PC-3 (cell line): ENCODE results near the gene DHRS1. TPM values are rescaled to one million over a fixed set of nuclear protein-coding genes. Genes with fewer than 3 reads are reported as not detected.
A peak's percentile ranks its signal among the peaks of the same experiment; 100 is the strongest.

Source experiments
- ATAC-seq: fragments of 200-7000 bp; cut with Tn5 transposase; 2 replicates; pipeline ENCODE4 v1.9.1; 2020; ENCODE audit warnings: mild to moderate bottlenecking, moderate library complexity
- Bru-seq: library from RNA; stranded (reverse); fragments of 400-500 nt; gene quantifications from one replicate; lab custom pipeline; 2021; lab: Mats Ljungman, UMichigan
- BruChase-seq, 2 experiments: library from RNA; stranded (reverse); fragments of 400-500 nt; gene quantifications; one replicate each; lab custom pipeline; 2021; lab: Mats Ljungman, UMichigan
- BruUV-seq: library from RNA; stranded (reverse); fragments of 400-500 nt; replicated peaks from 2 replicates; lab custom pipeline; 2021; lab: Mats Ljungman, UMichigan
- CTCF ChIA-PET: fragments of 300-600 bp; sonication (Branson Sonifier 250); formaldehyde crosslinking; loops from one replicate; lab custom pipeline; 2022; ENCODE audit warnings: antibody characterized with exemption; lab: Charles Lee
- POLR2A ChIA-PET: fragments of 300-600 bp; sonication (Branson Sonifier 250); formaldehyde crosslinking; loops from one replicate; lab custom pipeline; 2022; ENCODE audit warnings: antibody characterized with exemption; ENCODE audit not compliant: unreplicated experiment; lab: Charles Lee
- DNase-seq: peaks from one replicate; pipeline ENCODE4 v3.0.0-alpha.2; 2015
- H2AFZ ChIP-seq: fragments of 300-600 bp; sonication (generic); 2 replicates; pipeline ENCODE4 v1.6.0; 2016; ENCODE audit warnings: antibody characterized with exemption, low read length
- H3F3A ChIP-seq: fragments of 300-600 bp; sonication (generic); one replicate; pipeline ENCODE4 v1.6.0; 2017; ENCODE audit warnings: antibody characterized with exemption, low read length, control low read depth, mild to moderate bottlenecking; ENCODE audit not compliant: unreplicated experiment
- H3K27ac ChIP-seq: fragments of 300-600 bp; sonication (generic); 2 replicates; pipeline ENCODE4 v1.5.1; 2016; ENCODE audit warnings: mild to moderate bottlenecking, low read length
- H3K27me3 ChIP-seq: fragments of 300-600 bp; sonication (generic); 2 replicates; pipeline ENCODE4 v1.6.1; 2016; ENCODE audit warnings: low read length, mixed read lengths
- H3K36me3 ChIP-seq: fragments of 300-600 bp; sonication (generic); 2 replicates; pipeline ENCODE4 v1.6.1; 2016; ENCODE audit warnings: low read depth, mixed run types, low read length, mixed read lengths
- H3K4me1 ChIP-seq: fragments of 300-600 bp; sonication (generic); 2 replicates; pipeline ENCODE4 v1.5.1; 2016; ENCODE audit warnings: low read length; ENCODE audit not compliant: insufficient read depth
- H3K4me2 ChIP-seq: fragments of 300-600 bp; sonication (generic); 2 replicates; pipeline ENCODE4 v1.6.0; 2016; ENCODE audit warnings: low read length
- H3K4me3 ChIP-seq: fragments of 300-600 bp; sonication (generic); 2 replicates; pipeline ENCODE4 v1.5.1; 2016; ENCODE audit warnings: mild to moderate bottlenecking, low read length, mixed read lengths
- H3K79me2 ChIP-seq: fragments of 300-600 bp; sonication (generic); 2 replicates; pipeline ENCODE4 v1.6.1; 2017; ENCODE audit warnings: low read length, mixed read lengths
- H3K9ac ChIP-seq: fragments of 300-600 bp; sonication (generic); 2 replicates; pipeline ENCODE4 v1.6.0; 2016; ENCODE audit warnings: mild to moderate bottlenecking, low read length
- H3K9me2 ChIP-seq: fragments of 300-600 bp; sonication (generic); replicated peaks from 2 replicates; pipeline ENCODE4 v1.6.1; 2016; ENCODE audit warnings: mixed run types, low read length, mixed read lengths
- H3K9me3 ChIP-seq: fragments of 300-600 bp; sonication (generic); 2 replicates; pipeline ENCODE4 v1.6.1; 2016; ENCODE audit warnings: low read length, mixed read lengths
- H4K20me1 ChIP-seq: fragments of 300-600 bp; sonication (generic); 2 replicates; pipeline ENCODE4 v1.6.1; 2016; ENCODE audit warnings: low read length, mixed read lengths
- EZH2 ChIP-seq: fragments of 300-600 bp; sonication (generic); IDR thresholded peaks from one replicate; pipeline ENCODE4 v1.6.1; 2017; ENCODE audit warnings: antibody characterized with exemption, mild to moderate bottlenecking, low read length; ENCODE audit not compliant: unreplicated experiment
- EZH2phosphoT487 ChIP-seq: fragments of 300-600 bp; sonication (generic); IDR thresholded peaks from 2 replicates; pipeline ENCODE4 v1.6.1; 2018; ENCODE audit warnings: mild to moderate bottlenecking, antibody characterized with exemption, low read length, borderline replicate concordance
- intact Hi-C: fragments of 100-400 bp; cut with micrococcal nuclease; formaldehyde crosslinking; loops from 2 replicates; pipeline ENCODE4 v1.9.0; 2023
- long read RNA-seq: library from polyadenylated mRNA; unstranded; transcript quantifications from one replicate; pipeline ENCODE4 v2.0.0, GENCODE V29; 2021; ENCODE audit not compliant: unreplicated experiment
- total RNA-seq: library from RNA; depleted of rRNA; stranded (reverse); fragments of >200 nt; gene quantifications from 2 replicates; pipeline ENCODE4 v1.2.3, GENCODE V29; 2014; rRNA removed
- TF ChIP-seq, protein P1 (sequence below): fragments of 300-600 bp; sonication (generic); conservative IDR thresholded peaks from 2 replicates; pipeline ENCODE4 v1.5.1; 2017; ENCODE audit warnings: antibody characterized with exemption, low read depth, mild to moderate bottlenecking, low read length

DHRS1 gene
- total RNA-seq, result 15.8 and 15.9 TPM in 2 replicates
- Bru-seq, nascent RNA, result percentile 78 among the genes with signal in this experiment
- percentile 76 among the genes with signal in this experiment for BruChase-seq, experiment 1, labeled RNA remaining after a 6-hour chase
- BruChase-seq, experiment 2, labeled RNA remaining after a 2-hour chase, result percentile 85 among the genes with signal in this experiment
- long read RNA-seq, transcript DHRS1-201 (9 exons, 1,480 nt), result minor isoform, 35 of 130 reads
- long read RNA-seq, transcript DHRS1-205 (1 exons, 528 nt), result major isoform, 67 of 130 reads
- long read RNA-seq, partial matches to known transcripts, result 4 of 130 reads
- long read RNA-seq, other reads (novel, unspliced or antisense), result 16 of 130 reads

DNA sequence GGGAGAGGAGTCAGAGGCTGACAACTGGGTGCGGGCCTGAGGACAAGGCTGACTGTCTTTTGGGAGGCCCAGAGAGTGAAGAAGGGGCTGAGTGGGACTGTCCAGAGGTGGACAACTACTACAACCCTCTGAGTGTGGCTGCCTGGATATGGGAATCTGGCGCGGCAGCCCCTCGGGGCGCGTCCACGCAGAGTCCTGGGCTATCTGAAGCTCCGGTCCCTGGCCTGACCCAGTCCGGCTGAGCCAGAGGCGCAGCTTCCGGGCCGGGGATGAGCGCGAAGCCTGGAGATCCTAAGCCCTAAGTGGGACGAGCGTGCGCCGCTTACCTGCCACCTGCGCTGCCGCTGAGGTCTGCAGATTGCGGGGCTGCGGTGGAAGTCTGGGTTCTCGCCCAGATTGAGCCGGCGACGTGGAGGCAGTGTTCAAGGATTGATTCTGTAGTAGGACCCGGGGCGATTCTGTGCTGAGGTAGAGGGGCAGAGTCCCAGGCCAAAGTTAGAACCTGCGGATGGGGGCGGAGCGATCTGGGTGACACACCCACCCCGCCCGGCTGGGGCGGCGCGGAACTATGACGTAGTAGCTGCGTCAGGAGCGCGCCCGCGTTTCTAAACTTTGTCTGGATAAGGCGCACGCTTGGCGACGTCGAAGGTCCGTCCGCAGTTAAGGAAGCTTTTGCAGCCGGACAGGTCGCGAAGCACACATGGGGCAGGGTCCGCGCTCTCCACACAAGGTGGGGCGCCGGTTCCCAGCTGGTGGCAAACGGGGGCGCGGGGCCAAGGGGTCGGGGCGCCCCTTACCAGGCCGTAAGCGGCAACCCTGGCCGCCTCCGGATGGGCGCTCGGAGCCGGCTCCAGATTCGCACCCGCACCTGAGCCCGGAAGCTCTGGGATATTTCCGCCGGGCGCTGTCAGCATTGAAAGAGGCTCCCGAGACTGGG lies at the start of gene DHRS1, which contains the start of gene NOP9:
Gene DHRS1 (minus strand): TSS at position 526 of the 937 bp plus-strand sequence. CDS start 674 bp downstream, outside the sequence.
Gene NOP9 (plus strand): TSS at position 596 of the 937 bp plus-strand sequence. CDS start 105 bp downstream, at position 701.
- peaks cover 36% of the 10 kb centered on the region for H3K4me1 ChIP-seq
- H3K79me2 ChIP-seq, result peaks cover 42% of the 10 kb centered on the region
- DNase-seq, result peak; percentile 95
- no peaks in the 10 kb centered on the region for H3K9me2 ChIP-seq
- H3K27me3 ChIP-seq, result no peaks in the 10 kb centered on the region
- H3K9ac ChIP-seq, result peak within 1 kb of the TSS; percentile 82
- CTCF ChIA-PET, result interaction anchor here (0.7 to 3.1 kb wide), 3 partner anchors 9 to 57 kb away, joined by 4 to 55 read pairs (median 5); partner anchors contain the start of genes CIDEB, RABGGTA and TINF2
- peak within 1 kb of the TSS; percentile 93 for H3K4me3 ChIP-seq
- ATAC-seq, result peak; percentile 65
- H2AFZ ChIP-seq, result peak within 1 kb of the TSS; percentile 92
- intact Hi-C loops, result loop anchor here (5.0 kb wide), 1 partner anchor 82 kb away; the partner anchor contains the start of gene MDP1
- H4K20me1 ChIP-seq, result no peaks in the 10 kb centered on the region
- H3K9me3 ChIP-seq, result no peaks in the 10 kb centered on the region
- peak within 1 kb of the TSS; percentile 89 for H3K4me2 ChIP-seq
- H3K36me3 ChIP-seq, result peaks cover 48% of the 10 kb centered on the region
- TF ChIP-seq, protein P1, sequence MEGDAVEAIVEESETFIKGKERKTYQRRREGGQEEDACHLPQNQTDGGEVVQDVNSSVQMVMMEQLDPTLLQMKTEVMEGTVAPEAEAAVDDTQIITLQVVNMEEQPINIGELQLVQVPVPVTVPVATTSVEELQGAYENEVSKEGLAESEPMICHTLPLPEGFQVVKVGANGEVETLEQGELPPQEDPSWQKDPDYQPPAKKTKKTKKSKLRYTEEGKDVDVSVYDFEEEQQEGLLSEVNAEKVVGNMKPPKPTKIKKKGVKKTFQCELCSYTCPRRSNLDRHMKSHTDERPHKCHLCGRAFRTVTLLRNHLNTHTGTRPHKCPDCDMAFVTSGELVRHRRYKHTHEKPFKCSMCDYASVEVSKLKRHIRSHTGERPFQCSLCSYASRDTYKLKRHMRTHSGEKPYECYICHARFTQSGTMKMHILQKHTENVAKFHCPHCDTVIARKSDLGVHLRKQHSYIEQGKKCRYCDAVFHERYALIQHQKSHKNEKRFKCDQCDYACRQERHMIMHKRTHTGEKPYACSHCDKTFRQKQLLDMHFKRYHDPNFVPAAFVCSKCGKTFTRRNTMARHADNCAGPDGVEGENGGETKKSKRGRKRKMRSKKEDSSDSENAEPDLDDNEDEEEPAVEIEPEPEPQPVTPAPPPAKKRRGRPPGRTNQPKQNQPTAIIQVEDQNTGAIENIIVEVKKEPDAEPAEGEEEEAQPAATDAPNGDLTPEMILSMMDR, result no peak
- no peak for TF ChIP-seq EZH2phosphoT487
- TF ChIP-seq EZH2, result no peak
- POLR2A ChIA-PET, result interaction anchor here (0.5 to 1.0 kb wide), 3 partner anchors 57 to 87 kb away, joined by 4 to 7 read pairs (median 5); partner anchors contain the start of gene TINF2
- no peaks in the 10 kb centered on the region for H3F3A ChIP-seq
- BruUV-seq, result TSS peak; percentile 75
- H3K27ac ChIP-seq, result peak within 1 kb of the TSS; percentile 71

- Histone ChIP-seq H3K27me3 (peaks cover 20% of the 10 kb centered on the region; the same call in 1 of the 2 replicates), H3K79me2 (no peaks in the 10 kb centered on the region), H3K36me3 (no peaks in the 10 kb centered on the region), H3K4me3 (no peak overlapping the region), H3K27ac (no peak overlapping the region), H3K4me2 (no peak overlapping the region), H4K20me1 (no peaks in the 10 kb centered on the region), H3K9me3 (no peaks in the 10 kb centered on the region), H3K9ac (no peak overlapping the region), H2AFZ (no peak overlapping the region), H3K4me1 (no peaks in the 10 kb centered on the region), H3F3A (no peaks in the 10 kb centered on the region), H3K9me2 (no peaks in the 10 kb centered on the region)
- no TSS peak for BruUV-seq
- intact Hi-C loops, result no loop called here
- ATAC-seq, result no peak
- ChIA-PET POLR2A (no interaction called here), CTCF (no interaction called here)
- DNase-seq, result no peak
- TF ChIP-seq EZH2 (no peak), EZH2phosphoT487 (no peak)
- TF ChIP-seq, protein P1, result no peak
These were observed 48.6 kb upstream of the DHRS1 start for GRCh38 chr14:24348186-24348585.
